Heart right ventricle (tissue), 16 donors: Measurements from ENCODE around the gene HSPB8. TPM values are rescaled to one million over a fixed set of nuclear protein-coding genes. Genes with fewer than 3 reads are reported as not detected.

Experiments used
- ATAC-seq, 8 donors: fragments of 200-7000 bp; cut with Tn5 transposase; one replicate each; pipeline ENCODE4 v1.9.1; 2020; ENCODE audit warnings: mild to moderate bottlenecking in 8 of 8, moderate library complexity in 8 of 8, moderate number of reproducible peaks in 1 of 8
- DNase-seq, 2 donors: peaks; one replicate each; pipeline ENCODE4 v3.0.0-alpha.2; 2020
- H3K27ac ChIP-seq, 10 donors: fragments of 200-600 bp; sonication (generic) in 2 of 10; one replicate each; pipeline versions ENCODE4 v1.5.0 to v1.8.0; 2020 to 2022; ENCODE audit warnings: mild to moderate bottlenecking in 3 of 10
- H3K27me3 ChIP-seq, 7 donors: fragments of 200-600 bp; one replicate each; pipeline ENCODE4 v1.8.0; 2021 to 2022; ENCODE audit warnings: mild to moderate bottlenecking in 2 of 7
- H3K36me3 ChIP-seq, 9 donors: fragments of 200-600 bp; sonication (generic) in 1 of 9; one replicate each; pipeline versions ENCODE4 v1.5.0 to v1.8.0; 2020 to 2022; ENCODE audit warnings: mild to moderate bottlenecking in 2 of 9
- H3K4me1 ChIP-seq, 9 donors: fragments of 200-600 bp; sonication (generic) in 1 of 9; one replicate each; pipeline versions ENCODE4 v1.5.0 to v1.8.0; 2020 to 2022; ENCODE audit warnings: mild to moderate bottlenecking in 4 of 9
- H3K4me3 ChIP-seq, 10 donors: fragments of 200-600 bp; sonication (generic) in 2 of 10; one replicate each; pipeline versions ENCODE4 v1.5.0 to v1.8.0; 2020 to 2022; ENCODE audit warnings: mild to moderate bottlenecking in 7 of 10, moderate library complexity in 2 of 10
- H3K9me3 ChIP-seq, 11 donors: fragments of 200-600 bp in 10 of 11; sonication (generic) in 2 of 11; one replicate each; pipeline versions ENCODE4 v1.5.0 to v1.8.0; 2013 to 2022; ENCODE audit warnings: mild to moderate bottlenecking in 2 of 11, control low read depth in 1 of 11, moderate library complexity in 1 of 11
- WGBS, 2 donors: extraction: QIAGEN DNeasy Blood & Tissue Kit; methylation state at CpG; one replicate each; pipeline ENCODE4 v1.1.7; 2013; ENCODE audit warnings: inconsistent platforms in 1 of 2; 5-methylcytosine and 5-hydroxymethylcytosine counted together
- intact Hi-C, 10 donors: fragments of 100-400 bp; cut with DNase I; formaldehyde crosslinking; loops; one replicate each; pipeline versions ENCODE4 v1.11.1 to v1.14.2; 2022
- polyA plus RNA-seq, 2 donors: library from polyadenylated mRNA; stranded (reverse); fragments of 200-250 nt; gene quantifications; one replicate each; pipeline ENCODE4 v1.2.3, GENCODE V29; 2013
- total RNA-seq, 10 donors: library from RNA; stranded (reverse); fragmentation: NEBNext Ultra II Directional in 3 of 10; extraction: Animal tissue kit (Norgen Biotek cat#: 25700) in 3 of 10; gene quantifications; one replicate each; pipeline versions ENCODE4 v1.2.1 to v1.2.4, GENCODE V29; 2021 to 2023
- TF ChIP-seq, protein P1 (sequence below), 9 donors: fragments of 200-600 bp; sonication (generic) in 2 of 9; IDR thresholded peaks; one replicate each; pipeline versions ENCODE4 v1.5.0 to v1.8.0; 2021 to 2022; ENCODE audit warnings: antibody characterized with exemption in 9 of 9, mild to moderate bottlenecking in 5 of 9, moderate library complexity in 1 of 9
- donor health status: Arrhythmogenic right ventricular cardiomyopathy.
- donor health status: ischemic (EF 13 %, LVEDD 7.1; RV severe dilation, severe dysfunction).
- donor health status: healthy with polysubstance abuse.
- donor health status: DM: no; HTN: yes; CAD: no.
- donor health status: DM: no; HTN: no; CAD: no.
- donor health status: ischemic (EF 25% LVEDD 6.9; RV normal size, moderate dysfunction).
- donor health status: ischemic (EF 25% LVEDD 5.7; RV mildly dilated, moderate dysfunction).
- donor health status: healthy.
- donor health status: DM: yes; HTN: yes; CAD: no.
- donor health status: Ischemic cardiomyopathy.
- donor health status: ischemic (EF 35%, LVEDD 5.7; RV mildly dilated, moderate dysfunction).
- donor health status: nonischemic (EF 11% LVEDD 7.7; RV severe dilation, severe dysfunction).
- donor health status: DM: yes; HTN: yes; CAD: no.
- donor health status: PGD.
- donor health status: ischemic (EF 29% LVEDD 5.4; RV normal size, mild dysfunction).
- donor health status: nonischemic (EF 23%, LVEDD 6.1; RV moderate dilation, normal function).

HSPB8 gene
- total and polyA plus RNA-seq, 12 donors = 250 to 720 (median 539) TPM

- intact Hi-C loops = loop anchor here in 2 of 10 donors (10.0 kb wide), 2 partner anchors 168 to 208 kb away; no protein-coding TSS in a partner anchor
- Histone ChIP-seq H3K36me3 (no peaks in the 10 kb centered on the region), H3K4me3 (no peak overlapping the region), H3K9me3 (no peaks in the 10 kb centered on the region), H3K4me1 (peaks cover 5 to 71% (median 33%) of the 10 kb centered on the region in 9 donors), H3K27ac (peak overlapping the region in 5 of 10 donors; percentile 19 to 83 (median 39)), H3K27me3 (no peaks in the 10 kb centered on the region)
- TF ChIP-seq, protein P1, sequence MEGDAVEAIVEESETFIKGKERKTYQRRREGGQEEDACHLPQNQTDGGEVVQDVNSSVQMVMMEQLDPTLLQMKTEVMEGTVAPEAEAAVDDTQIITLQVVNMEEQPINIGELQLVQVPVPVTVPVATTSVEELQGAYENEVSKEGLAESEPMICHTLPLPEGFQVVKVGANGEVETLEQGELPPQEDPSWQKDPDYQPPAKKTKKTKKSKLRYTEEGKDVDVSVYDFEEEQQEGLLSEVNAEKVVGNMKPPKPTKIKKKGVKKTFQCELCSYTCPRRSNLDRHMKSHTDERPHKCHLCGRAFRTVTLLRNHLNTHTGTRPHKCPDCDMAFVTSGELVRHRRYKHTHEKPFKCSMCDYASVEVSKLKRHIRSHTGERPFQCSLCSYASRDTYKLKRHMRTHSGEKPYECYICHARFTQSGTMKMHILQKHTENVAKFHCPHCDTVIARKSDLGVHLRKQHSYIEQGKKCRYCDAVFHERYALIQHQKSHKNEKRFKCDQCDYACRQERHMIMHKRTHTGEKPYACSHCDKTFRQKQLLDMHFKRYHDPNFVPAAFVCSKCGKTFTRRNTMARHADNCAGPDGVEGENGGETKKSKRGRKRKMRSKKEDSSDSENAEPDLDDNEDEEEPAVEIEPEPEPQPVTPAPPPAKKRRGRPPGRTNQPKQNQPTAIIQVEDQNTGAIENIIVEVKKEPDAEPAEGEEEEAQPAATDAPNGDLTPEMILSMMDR (IDR thresholded peaks at IDR 0.05) = peak in 4 of 9 donors; percentile 6 to 41 (median 24)
- no peak for ATAC-seq
- WGBS, 2 donors = 68 to 72% methylated on average over 8 of the region's 8 CpGs
- DNase-seq = no peak
Measured at GRCh38 chr12:119206348-119207062, 27.8 kb downstream of the HSPB8 start.

- Histone ChIP-seq H3K27ac (peak overlapping the region in 6 of 10 donors; percentile 21 to 83 (median 40)), H3K27me3 (no peaks in the 10 kb centered on the region), H3K9me3 (no peaks in the 10 kb centered on the region), H3K4me1 (peaks cover 5 to 65% (median 33%) of the 10 kb centered on the region in 9 donors), H3K36me3 (no peaks in the 10 kb centered on the region), H3K4me3 (no peak overlapping the region)
- DNase-seq (no peak), ATAC-seq (no peak)
- TF ChIP-seq, protein P1 (IDR thresholded peaks at IDR 0.05) = no peak
- intact Hi-C loops = loop anchor here in 2 of 10 donors (10.0 kb wide), 2 partner anchors 168 to 208 kb away; no protein-coding TSS in a partner anchor
- 86% methylated on average over 2 of the region's 2 CpGs for WGBS, 2 donors
Measured at GRCh38 chr12:119207063-119207560, 28.4 kb downstream of the HSPB8 start.

DNA sequence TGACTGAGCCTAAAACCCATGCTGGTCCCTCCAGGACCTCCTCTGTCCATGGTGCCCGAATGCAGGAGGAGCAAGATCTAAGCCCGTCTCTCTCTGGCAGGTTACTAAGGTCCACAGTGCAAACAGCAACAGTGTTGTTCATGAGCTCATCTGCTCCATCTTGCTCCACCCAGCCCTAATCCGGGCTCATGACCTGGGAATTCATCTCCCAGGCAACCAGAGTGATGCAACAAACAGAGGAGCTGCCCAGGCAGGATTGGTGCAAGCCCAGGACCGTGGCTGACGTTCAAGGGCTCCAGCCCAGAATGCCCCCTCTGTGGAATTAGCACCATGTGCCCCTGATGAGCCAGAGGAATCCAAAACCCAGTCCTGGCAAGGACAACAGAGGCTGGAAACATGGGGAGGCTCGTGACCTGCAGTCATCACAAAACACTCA, 29.9 kb downstream of the HSPB8 start:
- H3K4me3 ChIP-seq = no peak overlapping the region
- H3K36me3 ChIP-seq = no peaks in the 10 kb centered on the region
- no peaks in the 10 kb centered on the region for H3K27me3 ChIP-seq
- peak; percentile 88 to 95 (median 93) for ATAC-seq
- H3K9me3 ChIP-seq = no peaks in the 10 kb centered on the region
- TF ChIP-seq, protein P1 (IDR thresholded peaks at IDR 0.05) = no peak
- DNase-seq = peak; percentile 82 to 90
- peaks cover 5 to 51% (median 30%) of the 10 kb centered on the region in 9 donors for H3K4me1 ChIP-seq
- intact Hi-C loops = loop anchor here in 3 of 10 donors (1.0 to 10.0 kb wide), 4 partner anchors 30 to 206 kb away; partner anchors contain the start of gene HSPB8 (in 1 of the 3)
- WGBS, 2 donors = 9 to 11% methylated on average over 6 of the region's 6 CpGs
- H3K27ac ChIP-seq = peak overlapping the region in 8 of 10 donors; percentile 49 to 83 (median 77)

- TF ChIP-seq, protein P1 (IDR thresholded peaks at IDR 0.05) = no peak
- no peak overlapping the region for H3K27ac ChIP-seq
- no peaks in the 10 kb centered on the region for H3K36me3 ChIP-seq
- WGBS, 2 donors = 79% methylated on average over 13 of the region's 13 CpGs
- no peaks in the 10 kb centered on the region for H3K27me3 ChIP-seq
- intact Hi-C loops = loop anchor here in 1 of 10 donors (10.0 kb wide), 1 partner anchor 97 kb away; no protein-coding TSS in a partner anchor
- H3K9me3 ChIP-seq = no peaks in the 10 kb centered on the region
- peaks cover 0 to 27% (median 17%) of the 10 kb centered on the region in 9 donors for H3K4me1 ChIP-seq
- no peak for ATAC-seq
- DNase-seq = no peak
- no peak overlapping the region for H3K4me3 ChIP-seq
Measured at GRCh38 chr12:119211884-119212283, 33.2 kb downstream of the HSPB8 start.
